ENCODE results near the gene CEP97.
"Not testable (repeated sequence)": the region's sequence is repeated elsewhere in the genome, so short reads cannot be mapped to it uniquely, and the experiment has no call there.

Gene CEP97

GRCh38 chr3:101702726-101703125 is 21.7 kb upstream of the CEP97 start:
- no peak for DNase-seq

GRCh38 chr3:101703169-101703568 is 21.2 kb upstream of the CEP97 start:
- no peak for DNase-seq

- DNase-seq = not testable (repeated sequence)
These were observed 19.8 kb upstream of the CEP97 start for GRCh38 chr3:101704639-101705038.

GRCh38 chr3:101709126-101709525 is 15.3 kb upstream of the CEP97 start:
- DNase-seq = no peak

- no peak for DNase-seq
These were observed 6.0 kb upstream of the CEP97 start for GRCh38 chr3:101718455-101718854.

GRCh38 chr3:101719604-101720185 is 4.7 kb upstream of the CEP97 start:
- DNase-seq = no peak

- no peak for DNase-seq
These were observed 3.3 kb upstream of the CEP97 start for GRCh38 chr3:101720851-101721840.

- no peak for DNase-seq
These were observed 1.8 kb upstream of the CEP97 start for GRCh38 chr3:101722394-101723173.

- peak; percentile 4 to 31 for DNase-seq
These were observed 928 bp downstream of the CEP97 start for GRCh38 chr3:101725194-101725889.

- DNase-seq = no peak
These were observed 1.5 kb downstream of the CEP97 start for GRCh38 chr3:101725890-101726275.

- no peak for DNase-seq
These were observed 5.2 kb downstream of the CEP97 start for GRCh38 chr3:101729586-101729985.

- no peak for DNase-seq
These were observed 6.4 kb downstream of the CEP97 start for GRCh38 chr3:101730839-101731238.

GRCh38 chr3:101732240-101732641 is 7.8 kb downstream of the CEP97 start:
- no peak for DNase-seq

GRCh38 chr3:101735833-101736232 is 11.4 kb downstream of the CEP97 start:
- DNase-seq = no peak

GRCh38 chr3:101741914-101742313 is 17.5 kb downstream of the CEP97 start:
- not testable (repeated sequence) for DNase-seq

- no peak for DNase-seq
These were observed 20.4 kb downstream of the CEP97 start for GRCh38 chr3:101744811-101745210.

GRCh38 chr3:101745934-101746333 is 21.5 kb downstream of the CEP97 start:
- not testable (repeated sequence) for DNase-seq

- DNase-seq = not testable (repeated sequence)
These were observed 29.1 kb downstream of the CEP97 start for GRCh38 chr3:101753386-101754113.

- DNase-seq = no peak
These were observed 33.8 kb downstream of the CEP97 start for GRCh38 chr3:101758224-101758623.

- no peak for DNase-seq
These were observed 37.7 kb downstream of the CEP97 start for GRCh38 chr3:101762041-101762646.

- not testable (repeated sequence) for DNase-seq
These were observed 53.4 kb downstream of the CEP97 start for GRCh38 chr3:101777745-101778281.
